Fibroblast of skin of left quadriceps (primary cell): Measurements from ENCODE around the gene RFNG.

Source experiments
- DNase-seq, 2 experiments: peaks; one replicate each; pipeline ENCODE4 v3.0.0-alpha.2; 2013; ENCODE audit warnings: low read depth in 2 of 2

RFNG gene

GRCh38 chr17:82077617-82078358 lies 26.2 kb upstream of the RFNG start:
- DNase-seq: no peak

GRCh38 chr17:82076785-82077591 lies 25.4 kb upstream of the RFNG start:
- no peak for DNase-seq

- DNase-seq: no peak
These were observed 24.6 kb upstream of the RFNG start for GRCh38 chr17:82076018-82076784.

- no peak for DNase-seq
These were observed 21.8 kb upstream of the RFNG start for GRCh38 chr17:82073446-82073845.

- no peak for DNase-seq
These were observed 21.2 kb upstream of the RFNG start for GRCh38 chr17:82072827-82073226.

- DNase-seq: no peak
These were observed 19.0 kb upstream of the RFNG start for GRCh38 chr17:82070611-82071010.

GRCh38 chr17:82065638-82066303 lies 14.2 kb upstream of the RFNG start, which contains the start of gene DUS1L:
Gene DUS1L, minus strand, starts transcription at chr17:82065804. Its CDS starts 745 bp downstream, at chr17:82065059.
- peak; percentile 16 to 18 for DNase-seq

- DNase-seq: no peak
These were observed 13.6 kb upstream of the RFNG start for GRCh38 chr17:82065193-82065637.

GRCh38 chr17:82064433-82065192 lies 13.0 kb upstream of the RFNG start:
- no peak for DNase-seq

GRCh38 chr17:82063424-82064415 lies 12.1 kb upstream of the RFNG start:
- DNase-seq: no peak

GRCh38 chr17:82062984-82063368 lies 11.4 kb upstream of the RFNG start:
- no peak for DNase-seq

- DNase-seq: no peak
These were observed 10.7 kb upstream of the RFNG start for GRCh38 chr17:82062076-82062983.

GRCh38 chr17:82061047-82061925 lies 9.7 kb upstream of the RFNG start:
- no peak for DNase-seq

GRCh38 chr17:82060614-82061013 lies 9.0 kb upstream of the RFNG start:
- DNase-seq: no peak

GRCh38 chr17:82060001-82060380 lies 8.4 kb upstream of the RFNG start:
- DNase-seq: no peak

- DNase-seq: no peak
These were observed 7.8 kb upstream of the RFNG start for GRCh38 chr17:82059272-82060000.

- DNase-seq: no peak
These were observed 7.2 kb upstream of the RFNG start for GRCh38 chr17:82058855-82059249.
